Thoracic aorta endothelial cell (primary cell): Measurements from ENCODE around the gene AGAP2. TPM values are rescaled to one million over a fixed set of nuclear protein-coding genes. Genes with fewer than 3 reads are reported as not detected.

Experiments used
- total RNA-seq: library from RNA; depleted of rRNA; stranded (reverse); fragments of >200 nt; gene quantifications from 2 replicates; pipeline ENCODE4 v1.2.3, GENCODE V29; 2012

AGAP2 gene
- 0.13 and 0.36 TPM in 2 replicates for total RNA-seq

DNA sequence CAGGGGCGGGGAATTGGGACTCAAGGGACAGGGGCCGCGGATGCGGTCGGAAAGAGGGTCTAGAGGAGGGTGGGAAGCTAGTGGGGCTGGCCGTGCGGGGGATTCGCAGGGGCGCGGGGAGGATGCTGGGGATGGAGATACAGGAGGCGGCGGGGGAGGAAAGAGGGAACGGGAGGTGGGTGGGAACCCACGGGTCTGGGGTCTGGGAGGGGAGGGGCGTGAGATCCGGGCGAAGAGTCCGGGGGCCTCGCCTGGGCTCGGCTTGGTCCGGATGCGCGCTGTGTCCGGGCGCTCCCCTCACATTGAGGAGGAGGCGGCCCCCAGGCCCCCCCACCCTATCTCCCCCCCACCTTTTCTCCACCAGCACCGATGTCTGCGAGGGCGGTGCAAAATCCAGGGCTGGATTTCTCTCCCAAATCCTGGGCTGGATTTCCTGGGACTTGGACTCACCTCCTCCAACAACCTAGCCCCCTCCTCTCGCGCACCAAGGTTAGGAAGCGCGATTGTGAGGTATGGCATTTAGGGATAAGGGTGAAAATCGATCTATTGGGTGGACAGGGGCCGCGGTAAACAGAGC is at the start of gene AGAP2:
TSS of gene AGAP2 (minus strand) at position 82 of the 577 bp plus-strand sequence. CDS start 496 bp downstream, outside the sequence.

GRCh38 chr12:57782608-57783465 is 44.3 kb upstream of the AGAP2 start, which contains the start of gene TSFM:
Gene TSFM, plus strand, starts transcription at chr12:57782787. Its CDS starts 15 bp downstream, at chr12:57782802.

GRCh38 chr12:57772429-57773322 is 34.1 kb upstream of the AGAP2 start, which contains the start of gene EEF1AKMT3:
Gene EEF1AKMT3, plus strand, starts transcription at chr12:57772614. Its CDS starts 111 bp downstream, at chr12:57772725.

DNA sequence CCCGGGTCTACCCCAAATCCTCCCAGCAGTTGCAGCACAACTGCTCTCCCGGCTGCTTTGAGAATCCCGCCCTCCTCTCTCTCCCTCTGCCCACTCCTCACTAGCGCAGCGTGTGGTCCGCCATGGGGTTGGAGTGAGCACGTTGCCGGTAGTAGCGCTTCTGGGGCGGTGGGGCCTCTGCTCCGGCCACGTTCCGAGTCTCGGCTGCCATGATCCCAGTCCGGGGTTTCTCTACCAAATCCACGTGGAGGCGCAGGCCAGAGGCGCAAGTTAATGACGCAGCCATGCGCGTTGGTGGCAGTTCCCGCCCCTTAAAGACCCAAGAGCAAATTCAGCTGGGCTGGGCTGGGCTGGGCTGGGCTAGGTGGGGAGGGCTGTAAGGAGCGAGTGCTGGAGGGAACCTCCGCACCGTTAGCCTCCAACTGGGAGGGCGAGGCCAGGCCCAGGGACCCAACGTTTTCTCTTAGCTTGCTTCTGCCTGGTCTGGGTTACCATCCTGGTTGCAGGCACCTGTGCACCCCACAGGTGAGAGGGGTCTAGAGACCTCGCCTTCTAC is 33.4 kb upstream of the AGAP2 start, which contains the start of gene METTL1:
TSS of gene METTL1 (minus strand) at position 233 of the 556 bp plus-strand sequence. CDS start at position 211, 22 bp downstream.

GRCh38 chr12:57766464-57767304 is 28.1 kb upstream of the AGAP2 start, which contains the start of gene CYP27B1:
Gene CYP27B1, minus strand, starts transcription at chr12:57767078. Its CDS starts 37 bp downstream, at chr12:57767041.

GRCh38 chr12:57754411-57755193 is 16.1 kb upstream of the AGAP2 start, which contains the start of gene MARCHF9:
Gene MARCHF9, plus strand, starts transcription at chr12:57755103. Its CDS starts 426 bp downstream, at chr12:57755529.

GRCh38 chr12:57751788-57752667 is 13.5 kb upstream of the AGAP2 start, which contains the start of gene CDK4:
Gene CDK4, minus strand, starts transcription at chr12:57752310. Its CDS starts 593 bp downstream, at chr12:57751717.

DNA sequence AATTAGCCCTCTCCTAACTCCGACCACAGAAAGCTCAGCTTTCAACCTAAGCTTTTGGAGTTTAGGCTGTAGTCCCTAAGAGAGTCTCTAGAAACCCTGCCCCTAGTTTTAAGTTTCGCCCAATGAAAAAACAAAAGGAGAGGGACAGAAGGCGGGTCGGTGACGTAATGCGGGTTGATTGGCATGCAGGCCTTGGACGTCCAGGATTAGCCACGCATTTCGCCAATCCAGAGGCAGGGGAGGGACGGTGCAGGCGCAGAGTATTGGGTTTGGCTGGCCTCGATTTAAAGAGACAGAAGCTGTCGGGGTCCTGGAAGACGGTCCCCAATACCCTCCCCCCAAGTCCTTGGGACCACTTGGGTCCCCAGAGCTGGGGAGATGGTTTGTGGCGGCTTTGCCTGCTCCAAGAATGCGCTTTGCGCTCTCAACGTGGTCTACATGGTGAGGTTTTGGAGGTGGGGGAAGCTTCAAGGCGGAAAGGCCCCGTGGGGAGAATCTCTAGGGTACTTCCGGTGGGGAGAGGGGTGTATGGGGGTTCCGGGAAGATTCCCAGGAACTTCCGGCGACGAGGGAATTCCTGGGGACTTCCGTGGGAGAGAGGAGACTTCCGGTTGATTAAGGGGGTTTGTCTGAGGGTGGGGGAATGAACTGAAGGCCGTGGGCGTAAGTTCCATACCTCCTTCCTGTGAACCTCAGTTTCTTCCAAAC is 6.4 kb upstream of the AGAP2 start, which contains the start of gene TSPAN31:
TSS of gene TSPAN31 (plus strand) at position 263 of the 708 bp plus-strand sequence. CDS start at position 379, 116 bp downstream.

GRCh38 chr12:57693659-57694458 is 44.7 kb downstream of the AGAP2 start, which contains the start of gene OS9:
Gene OS9, plus strand, starts transcription at chr12:57694132. Its CDS starts 30 bp downstream, at chr12:57694162.

Other genes with a start within 250 kb of the AGAP2 start
- gene DDIT3, start 218.2 kb downstream of the AGAP2 start, total RNA-seq, result 6.3 and 6.7 TPM in 2 replicates
- 8.5 and 12.6 TPM in 2 replicates for gene MBD6, start 215.9 kb downstream of the AGAP2 start, total RNA-seq
- gene DCTN2, start 191.6 kb downstream of the AGAP2 start, total RNA-seq, result 128 and 152 TPM in 2 replicates
- gene KIF5A, start 188.7 kb downstream of the AGAP2 start, total RNA-seq, result under 0.01 and 0.07 TPM in 2 replicates
- gene PIP4K2C, start 147.6 kb downstream of the AGAP2 start, total RNA-seq, result 12.5 and 15.1 TPM in 2 replicates
- 4.1 and 6.5 TPM in 2 replicates for gene DTX3, start 133.9 kb downstream of the AGAP2 start, total RNA-seq
- 2.2 and 2.7 TPM in 2 replicates for gene ARHGEF25, start 127.3 kb downstream of the AGAP2 start, total RNA-seq
- gene B4GALNT1, start 105.5 kb downstream of the AGAP2 start, total RNA-seq, result 0.14 and 0.27 TPM in 2 replicates
- gene OS9, start 44.6 kb downstream of the AGAP2 start, total RNA-seq, result 141 and 155 TPM in 2 replicates
- gene TSPAN31, start 6.3 kb upstream of the AGAP2 start, total RNA-seq, result 30.9 and 34.1 TPM in 2 replicates
- 189 and 197 TPM in 2 replicates for gene CDK4, start 13.6 kb upstream of the AGAP2 start, total RNA-seq
- 2.5 and 3.4 TPM in 2 replicates for gene MARCHF9, start 16.4 kb upstream of the AGAP2 start, total RNA-seq
- gene CYP27B1, start 28.3 kb upstream of the AGAP2 start, total RNA-seq, result 0.80 and 1.5 TPM in 2 replicates
- gene METTL1, start 33.4 kb upstream of the AGAP2 start, total RNA-seq, result 8.0 and 10.1 TPM in 2 replicates
- gene EEF1AKMT3, start 33.9 kb upstream of the AGAP2 start, total RNA-seq, result 4.5 and 6.0 TPM in 2 replicates
- gene TSFM, start 44.0 kb upstream of the AGAP2 start, total RNA-seq, result 23.7 and 27.5 TPM in 2 replicates
- 0.57 and 1.1 TPM in 2 replicates for gene AVIL, start 80.0 kb upstream of the AGAP2 start, total RNA-seq
- gene CTDSP2, start 108.0 kb upstream of the AGAP2 start, total RNA-seq, result 92.4 and 110 TPM in 2 replicates
- 8.2 and 8.5 TPM in 2 replicates for gene ATP23, start 202.8 kb upstream of the AGAP2 start, total RNA-seq